Thymus (tissue), 14 donors: Measurements from ENCODE around the gene COLQ. TPM values are rescaled to one million over a fixed set of nuclear protein-coding genes. Genes with fewer than 3 reads are reported as not detected.

Experiments used
- DNase-seq, 9 donors: peaks; one replicate each; pipeline ENCODE4 v3.0.0-alpha.2; 2013; ENCODE audit warnings: low spot score in 9 of 9, low read depth in 6 of 9, missing footprints in 1 of 9
- H3K27ac ChIP-seq, 2 donors: one replicate each; pipeline ENCODE4 v1.5.1; 2013; ENCODE audit warnings: control low read depth in 1 of 2, low read depth in 1 of 2, low read length in 1 of 2, mild to moderate bottlenecking in 1 of 2, moderate library complexity in 1 of 2
- H3K27me3 ChIP-seq, 2 donors: one replicate each; pipeline ENCODE4 v1.5.1; 2013; ENCODE audit warnings: low read length in 1 of 2; ENCODE audit not compliant: control insufficient read depth in 2 of 2, insufficient read depth in 1 of 2
- H3K36me3 ChIP-seq, 2 donors: one replicate each; pipeline ENCODE4 v1.5.1; 2013; ENCODE audit warnings: low read length in 1 of 2, mild to moderate bottlenecking in 1 of 2, moderate library complexity in 1 of 2; ENCODE audit not compliant: control insufficient read depth in 2 of 2, insufficient read depth in 2 of 2
- H3K4me1 ChIP-seq, 2 donors: one replicate each; pipeline ENCODE4 v1.5.1; 2013; ENCODE audit warnings: low read length in 2 of 2; ENCODE audit not compliant: control insufficient read depth in 2 of 2, insufficient read depth in 2 of 2
- H3K4me3 ChIP-seq, 2 donors: one replicate each; pipeline ENCODE4 v1.5.1; 2013; ENCODE audit warnings: low read length in 2 of 2, control low read depth in 1 of 2, mild to moderate bottlenecking in 1 of 2
- H3K9me3 ChIP-seq, 2 donors: one replicate each; pipeline ENCODE4 v1.5.1; 2013; ENCODE audit warnings: low read length in 1 of 2, mild to moderate bottlenecking in 1 of 2; ENCODE audit not compliant: control insufficient read depth in 2 of 2, insufficient read depth in 1 of 2
- WGBS: extraction: QIAGEN DNeasy Blood & Tissue Kit; methylation state at CpG from one replicate; pipeline ENCODE4 v1.1.7; 2013; 5-methylcytosine and 5-hydroxymethylcytosine counted together
- long read RNA-seq, 10 donors: transcript quantifications; one replicate each; lab custom pipeline, GENCODE V29; 2026
- polyA plus RNA-seq: library from polyadenylated mRNA; stranded (reverse); fragments of 200-250 nt; gene quantifications from one replicate; pipeline ENCODE4 v1.2.3, GENCODE V29; 2013
- total RNA-seq: library from RNA; stranded (reverse); fragments of 120-200 nt; gene quantifications from one replicate; pipeline ENCODE4 v1.2.4, GENCODE V29; 2013
- donor health status: healthy.

COLQ gene
- total RNA-seq (4.2 TPM), polyA plus RNA-seq (6.2 TPM)
- long read RNA-seq, donor 1 = 0 reads
- long read RNA-seq, donor 2 = 0 reads
- long read RNA-seq, donor 3 = 0 reads
- long read RNA-seq, donor 4 = 0 reads
- long read RNA-seq, donor 5 = 0 reads
- long read RNA-seq, donor 6 = 0 reads
- long read RNA-seq, donor 7 = 0 reads
- long read RNA-seq, donor 8 = 0 reads
- long read RNA-seq, donor 9 = 0 reads
- long read RNA-seq, donor 10 = 0 reads

GRCh38 chr3:15521573-15521965, at the start of gene COLQ:
Gene COLQ (minus strand): TSS chr3:15521706. CDS start chr3:15521625, 81 bp downstream.
- DNase-seq = peak in 1 of 9 donors; percentile 8
- H3K27me3 ChIP-seq = no peaks in the 10 kb centered on the region
- H3K27ac ChIP-seq = no peak within 1 kb of the TSS
- no peaks in the 10 kb centered on the region for H3K9me3 ChIP-seq
- H3K36me3 ChIP-seq = no peaks in the 10 kb centered on the region
- peaks cover 4 to 12% of the 10 kb centered on the region in 2 donors for H3K4me1 ChIP-seq
- WGBS = 17% methylated on average over 6 of the region's 6 CpGs
- no peak within 1 kb of the TSS for H3K4me3 ChIP-seq

DNA sequence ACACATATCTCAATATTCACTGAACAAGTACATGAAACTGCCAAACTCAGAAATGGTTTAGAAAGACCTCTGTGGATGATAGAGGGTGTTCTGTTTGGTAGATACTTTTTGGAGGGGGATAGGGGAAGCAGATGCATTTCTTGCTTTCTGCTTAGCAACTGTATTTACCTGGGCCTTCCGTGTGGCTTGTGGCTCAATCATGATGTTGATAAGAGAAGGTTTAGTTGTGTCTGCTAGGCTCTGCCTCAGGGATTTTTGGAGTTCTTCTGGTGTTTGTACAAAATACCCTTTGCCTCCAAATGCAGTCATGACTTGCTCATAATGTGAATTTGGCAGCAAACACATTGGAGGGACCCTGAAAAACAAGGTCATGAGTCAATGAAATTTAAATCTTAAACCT, 41.7 kb upstream of the COLQ start:
- 97% methylated on average over 1 of the region's 1 CpG for WGBS
- peaks cover 43 to 57% of the 10 kb centered on the region in 2 donors for H3K36me3 ChIP-seq
- H3K4me3 ChIP-seq = no peak overlapping the region
- DNase-seq = no peak
- no peaks in the 10 kb centered on the region for H3K4me1 ChIP-seq
- no peaks in the 10 kb centered on the region for H3K9me3 ChIP-seq
- no peak overlapping the region for H3K27ac ChIP-seq
- no peaks in the 10 kb centered on the region for H3K27me3 ChIP-seq

DNA sequence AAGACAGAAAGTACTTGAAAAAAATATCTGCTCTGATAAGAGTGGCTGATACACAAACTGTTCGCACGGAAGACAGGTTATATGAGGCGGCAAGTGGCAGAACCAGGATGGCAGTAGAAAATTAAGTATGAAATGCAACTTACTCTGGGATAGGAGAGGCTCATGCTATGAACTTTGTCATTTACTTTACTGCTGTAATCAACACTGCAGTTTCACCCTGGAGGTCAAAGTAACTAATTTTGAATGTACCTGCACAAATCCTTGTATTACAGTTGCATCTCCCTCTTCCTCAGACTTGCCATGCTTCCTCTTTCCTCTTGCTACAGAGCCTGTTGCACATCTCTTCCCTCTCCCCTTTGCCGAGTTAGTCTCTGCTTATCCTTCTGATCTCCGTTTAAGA, 41.1 kb upstream of the COLQ start:
- DNase-seq = no peak
- 97% methylated on average over 5 of the region's 5 CpGs for WGBS
- H3K9me3 ChIP-seq = no peaks in the 10 kb centered on the region
- H3K4me1 ChIP-seq = no peaks in the 10 kb centered on the region
- H3K27ac ChIP-seq = no peak overlapping the region
- no peak overlapping the region for H3K4me3 ChIP-seq
- peaks cover 38 to 51% of the 10 kb centered on the region in 2 donors for H3K36me3 ChIP-seq
- H3K27me3 ChIP-seq = no peaks in the 10 kb centered on the region

GRCh38 chr3:15558581-15558980, 37.1 kb upstream of the COLQ start:
- H3K27ac ChIP-seq = no peak overlapping the region
- H3K36me3 ChIP-seq = peaks cover 27 to 30% of the 10 kb centered on the region in 2 donors
- H3K4me1 ChIP-seq = no peaks in the 10 kb centered on the region
- DNase-seq = no peak
- 95% methylated on average over 9 of the region's 9 CpGs for WGBS
- H3K27me3 ChIP-seq = no peaks in the 10 kb centered on the region
- H3K4me3 ChIP-seq = no peak overlapping the region
- H3K9me3 ChIP-seq = no peaks in the 10 kb centered on the region

- Histone ChIP-seq H3K4me3 (no peak overlapping the region), H3K4me1 (no peaks in the 10 kb centered on the region), H3K27me3 (no peaks in the 10 kb centered on the region), H3K9me3 (no peaks in the 10 kb centered on the region), H3K36me3 (peaks cover 22 to 25% of the 10 kb centered on the region in 2 donors), H3K27ac (no peak overlapping the region)
- 6% methylated on average over 3 of the region's 3 CpGs for WGBS
- peak in 7 of 9 donors; percentile 18 to 65 (median 30) for DNase-seq
These were observed 36.0 kb upstream of the COLQ start for GRCh38 chr3:15557511-15557946.

DNA sequence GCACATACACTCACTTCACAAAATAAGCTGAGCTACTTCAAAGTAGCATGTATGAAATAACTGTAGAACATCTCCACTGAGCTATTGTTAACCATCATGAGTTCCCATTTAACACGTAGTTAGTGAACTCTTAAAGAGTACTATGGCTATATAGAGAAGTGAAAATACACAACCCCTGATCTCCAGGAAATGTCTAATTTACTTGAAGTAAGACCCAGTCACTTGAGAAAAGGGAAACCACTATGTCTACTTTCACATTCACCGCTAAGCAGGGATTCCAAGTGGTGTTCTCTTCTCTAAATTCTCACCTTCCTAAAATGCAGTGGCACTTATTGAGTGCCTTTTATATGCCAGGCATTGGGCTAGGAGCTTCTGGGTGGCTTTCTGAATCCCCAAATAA, 35.0 kb upstream of the COLQ start:
- Histone ChIP-seq H3K4me3 (no peak overlapping the region), H3K27ac (no peak overlapping the region), H3K27me3 (no peaks in the 10 kb centered on the region), H3K4me1 (no peaks in the 10 kb centered on the region), H3K9me3 (no peaks in the 10 kb centered on the region), H3K36me3 (peaks cover 14 to 18% of the 10 kb centered on the region in 2 donors)
- WGBS = 25% methylated on average over 2 of the region's 2 CpGs
- peak in 2 of 9 donors; percentile 7 to 45 for DNase-seq

DNA sequence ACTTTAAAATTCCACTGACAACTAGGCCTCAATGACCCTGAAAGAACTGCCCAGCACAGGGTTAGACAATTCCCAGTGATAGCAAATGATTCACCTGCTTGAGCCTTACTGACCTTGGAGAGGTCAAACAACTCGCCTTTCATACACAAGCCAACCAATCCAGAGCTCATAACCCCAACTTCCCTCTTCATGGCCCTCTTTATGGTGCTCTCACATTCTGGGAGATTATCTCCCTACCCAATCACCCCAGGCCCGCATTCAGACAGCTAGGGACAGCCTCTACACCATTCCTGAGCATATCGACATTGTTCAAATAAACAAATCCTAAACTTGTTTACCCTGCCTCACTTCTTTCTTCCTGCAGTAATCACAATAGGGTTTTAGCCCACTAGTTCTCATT, 32.2 kb upstream of the COLQ start:
- no peak for DNase-seq
- no peaks in the 10 kb centered on the region for H3K9me3 ChIP-seq
- peaks cover 5 to 10% of the 10 kb centered on the region in 2 donors for H3K36me3 ChIP-seq
- no peaks in the 10 kb centered on the region for H3K27me3 ChIP-seq
- H3K4me3 ChIP-seq = no peak overlapping the region
- no peaks in the 10 kb centered on the region for H3K4me1 ChIP-seq
- no peak overlapping the region for H3K27ac ChIP-seq
- WGBS = 98% methylated on average over 3 of the region's 3 CpGs

DNA sequence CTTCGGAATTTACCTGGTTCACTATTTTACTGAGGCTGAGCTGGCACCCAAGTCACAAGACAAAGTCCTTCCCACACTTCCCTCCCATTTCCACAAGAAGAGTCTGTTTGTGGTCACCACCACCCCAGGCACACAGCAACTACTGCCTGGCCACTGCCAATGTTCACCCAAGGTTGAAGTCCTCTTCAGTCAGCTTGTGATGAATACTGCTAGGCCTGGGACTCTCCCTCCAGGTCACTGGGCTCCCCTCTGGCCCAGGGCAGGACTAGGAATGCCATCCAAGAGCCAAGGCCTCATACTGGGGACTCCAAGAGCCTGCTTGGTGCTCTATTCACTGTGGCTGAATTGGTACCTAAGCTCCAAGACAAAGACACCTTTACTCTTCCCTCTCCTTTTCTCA, 30.4 kb upstream of the COLQ start:
- peaks cover 0 to 3% of the 10 kb centered on the region in 2 donors for H3K9me3 ChIP-seq
- WGBS = 100% methylated on average over 1 of the region's 1 CpG

DNA sequence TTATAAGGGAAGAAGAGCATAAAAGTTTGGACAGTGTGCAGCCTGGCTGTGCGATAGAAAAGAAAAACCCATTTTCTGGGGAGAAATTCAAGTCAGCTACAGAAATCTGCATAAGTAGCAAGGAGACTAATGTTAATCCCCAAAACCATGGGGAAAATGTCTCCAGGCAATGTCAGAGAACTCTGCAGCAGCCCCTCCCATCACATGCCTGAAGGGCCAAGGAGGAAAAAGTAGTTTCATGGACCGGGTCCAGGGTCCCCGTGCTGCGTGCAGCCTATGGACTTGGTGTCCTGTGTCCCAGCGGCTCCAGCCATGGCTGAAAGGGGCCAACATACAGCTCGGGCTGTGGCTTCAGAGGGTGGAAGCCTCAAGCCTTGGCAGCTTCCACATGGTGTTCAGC, 28.3 kb upstream of the COLQ start:
- no peak overlapping the region for H3K27ac ChIP-seq
- H3K36me3 ChIP-seq = peaks cover 5 to 6% of the 10 kb centered on the region in 2 donors
- no peak for DNase-seq
- peaks cover 0 to 3% of the 10 kb centered on the region in 2 donors for H3K9me3 ChIP-seq
- no peaks in the 10 kb centered on the region for H3K4me1 ChIP-seq
- no peak overlapping the region for H3K4me3 ChIP-seq
- 89% methylated on average over 6 of the region's 6 CpGs for WGBS
- no peaks in the 10 kb centered on the region for H3K27me3 ChIP-seq

More for the DNA sequence above, 30.4 kb upstream of the COLQ start:
- Histone ChIP-seq H3K4me3 (no peak overlapping the region), H3K27ac (no peak overlapping the region), H3K4me1 (no peaks in the 10 kb centered on the region), H3K36me3 (peaks cover 5 to 9% of the 10 kb centered on the region in 2 donors), H3K27me3 (no peaks in the 10 kb centered on the region)
- DNase-seq = no peak
